CD14-positive monocyte (primary cell): ENCODE data around the gene SLC36A1. TPM values are rescaled to one million over a fixed set of nuclear protein-coding genes. Genes with fewer than 3 reads are reported as not detected.
A peak's percentile ranks its signal among the peaks of the same experiment; 100 is the strongest.

Source experiments
- DNase-seq, 3 donors: peaks; one replicate each; pipeline ENCODE4 v3.0.0-alpha.2; 2011 to 2022
- H2AFZ ChIP-seq: 2 replicates; pipeline ENCODE4 v1.6.0; 2012; ENCODE audit warnings: mild to moderate bottlenecking, low read depth, low read length, inconsistent platforms; ENCODE audit not compliant: insufficient read depth, poor library complexity, severe bottlenecking
- H3K27ac ChIP-seq, 2 donors: 1 replicate in 1 of 2; 2 replicates in 1 of 2; pipeline ENCODE4 v1.5.1; 2012 to 2013; ENCODE audit warnings: low read length in 2 of 2, control low read depth in 1 of 2, inconsistent platforms in 1 of 2, low read depth in 1 of 2, mild to moderate bottlenecking in 1 of 2
- H3K27me3 ChIP-seq, 2 donors: one replicate each; pipeline versions ENCODE4 v1.6.0 to v1.6.1; 2011 to 2013; ENCODE audit warnings: low read length in 2 of 2; ENCODE audit not compliant: control insufficient read depth in 2 of 2, insufficient read depth in 2 of 2
- H3K36me3 ChIP-seq, 2 donors: replicated peaks in 1 of 2; 1 replicate in 1 of 2; 2 replicates in 1 of 2; pipeline versions ENCODE4 v1.5.1 to v1.6.1; 2012 to 2013; ENCODE audit warnings: low read length in 2 of 2, control low read depth in 1 of 2, inconsistent platforms in 1 of 2, mild to moderate bottlenecking in 1 of 2; ENCODE audit not compliant: insufficient read depth in 2 of 2, control insufficient read depth in 1 of 2
- H3K4me1 ChIP-seq, 2 donors: 1 replicate in 1 of 2; 2 replicates in 1 of 2; pipeline versions ENCODE4 v1.5.1 to v1.6.1; 2012 to 2013; ENCODE audit warnings: low read length in 2 of 2, control low read depth in 1 of 2, inconsistent platforms in 1 of 2, mild to moderate bottlenecking in 1 of 2, moderate library complexity in 1 of 2; ENCODE audit not compliant: insufficient read depth in 2 of 2, control insufficient read depth in 1 of 2
- H3K4me2 ChIP-seq: replicated peaks from 2 replicates; pipeline ENCODE3; 2012; ENCODE audit warnings: low read length, moderate library complexity, mild to moderate bottlenecking; ENCODE audit not compliant: poor library complexity, severe bottlenecking; ENCODE audit errors: extremely low read depth
- H3K4me3 ChIP-seq, 3 experiments: fragments of 200-600 bp in 1 of 3; sonication (generic) in 1 of 3; replicated peaks in 1 of 3; 1 replicate in 2 of 3; 2 replicates in 1 of 3; pipeline ENCODE4 v1.5.1; 2011 to 2013; ENCODE audit warnings: low read length in 3 of 3, mild to moderate bottlenecking in 3 of 3, control low read depth in 2 of 3, low read depth in 2 of 3, inconsistent platforms in 1 of 3, moderate library complexity in 1 of 3
- H3K79me2 ChIP-seq: 2 replicates; pipeline ENCODE4 v1.6.0; 2012; ENCODE audit warnings: mild to moderate bottlenecking, control low read depth, inconsistent platforms, low read length, moderate library complexity; ENCODE audit not compliant: insufficient read depth
- H3K9ac ChIP-seq: 2 replicates; pipeline ENCODE4 v1.6.0; 2017; ENCODE audit warnings: low read length, mild to moderate bottlenecking; ENCODE audit not compliant: insufficient read depth, poor library complexity, severe bottlenecking
- H3K9me3 ChIP-seq, 2 donors: replicated peaks in 1 of 2; 1 replicate in 1 of 2; 2 replicates in 1 of 2; pipeline versions ENCODE4 v1.5.1 to v1.6.1; 2012 to 2013; ENCODE audit warnings: low read length in 2 of 2, control low read depth in 1 of 2; ENCODE audit not compliant: control insufficient read depth in 1 of 2, insufficient read depth in 1 of 2
- H4K20me1 ChIP-seq: 2 replicates; pipeline ENCODE4 v1.6.0; 2012; ENCODE audit warnings: mild to moderate bottlenecking, low read length, control low read depth, moderate library complexity; ENCODE audit not compliant: insufficient read depth
- H3K27ac Mint-ChIP-seq, 7 donors: one replicate each; pipeline ENCODE4 v1.8.0; 2020; ENCODE audit warnings: mild to moderate bottlenecking in 7 of 7, mixed read lengths in 7 of 7, moderate library complexity in 6 of 7, inconsistent platforms in 2 of 7
- H3K27me3 Mint-ChIP-seq, 3 donors: one replicate each; pipeline ENCODE4 v1.8.0; 2021 to 2022; ENCODE audit warnings: low read depth in 3 of 3, mild to moderate bottlenecking in 3 of 3, mixed read lengths in 3 of 3, moderate library complexity in 3 of 3, inconsistent platforms in 1 of 3
- H3K36me3 Mint-ChIP-seq, 2 donors: one replicate each; pipeline ENCODE4 v1.8.0; 2020; ENCODE audit warnings: mixed read lengths in 2 of 2, inconsistent platforms in 1 of 2, mild to moderate bottlenecking in 1 of 2
- H3K4me1 Mint-ChIP-seq: one replicate; pipeline ENCODE4 v1.8.0; 2020; ENCODE audit warnings: mild to moderate bottlenecking, mixed read lengths
- H3K4me3 Mint-ChIP-seq, 2 donors: one replicate each; pipeline ENCODE4 v1.8.0; 2020; ENCODE audit warnings: mild to moderate bottlenecking in 2 of 2, mixed read lengths in 2 of 2, moderate library complexity in 1 of 2
- H3K9me3 Mint-ChIP-seq, 7 donors: one replicate each; pipeline ENCODE4 v1.8.0; 2020 to 2022; ENCODE audit warnings: mixed read lengths in 7 of 7, mild to moderate bottlenecking in 6 of 7, moderate library complexity in 6 of 7, inconsistent platforms in 2 of 7
- CTCF ChIP-seq: fragments of 200-600 bp; IDR thresholded peaks from one replicate; pipeline ENCODE4 v1.8.0; 2022; ENCODE audit warnings: antibody characterized with exemption, mild to moderate bottlenecking
- WGBS: methylation state at CpG from one replicate; pipeline ENCODE4 v1.1.5; 2013; ENCODE audit warnings: missing lambda C conversion rate; ENCODE audit not compliant: insufficient coverage; 5-methylcytosine and 5-hydroxymethylcytosine counted together
- intact Hi-C, 2 donors: fragments of 100-400 bp; cut with micrococcal nuclease; formaldehyde crosslinking; loops; one replicate each; pipeline versions ENCODE4 v1.15.0 to v1.15.1; 2023
- polyA plus RNA-seq, 3 donors: library from polyadenylated mRNA; depleted of rRNA in 1 of 3; unstranded in 2 of 3; stranded (reverse) in 1 of 3; fragments of 300-500 nt in 2 of 3; fragments of >200 nt in 1 of 3; fragmentation: Illumina TruSeq in 2 of 3; gene quantifications; 1 replicate in 2 of 3; 2 replicates in 1 of 3; pipeline ENCODE4 v1.2.3, GENCODE V29; 2012 to 2021

Gene SLC36A1
- polyA plus RNA-seq, 3 donors, result 5.3 to 29.4 (median 6.8) TPM

- no peak for TF ChIP-seq CTCF
Measured at GRCh38 chr5:151449297-151449696, 1.9 kb downstream of the SLC36A1 start.

GRCh38 chr5:151449839-151450238, 2.4 kb downstream of the SLC36A1 start:
- Histone ChIP-seq H3K9ac (no peak overlapping the region), H3K4me2 (no peak overlapping the region), H2AFZ (no peak overlapping the region), H4K20me1 (peaks cover 53% of the 10 kb centered on the region), H3K4me3 (no peak overlapping the region), H3K27me3 (no peaks in the 10 kb centered on the region), H3K9me3 (no peaks in the 10 kb centered on the region), H3K36me3 (peaks cover 9 to 29% of the 10 kb centered on the region in 2 donors), H3K79me2 (peaks cover 75% of the 10 kb centered on the region), H3K27ac (peak overlapping the region in 1 of 2 donors; percentile 96), H3K4me1 (peaks cover 22 to 31% of the 10 kb centered on the region in 2 donors)
- H3K4me3 Mint-ChIP-seq, result no peak overlapping the region
- peak overlapping the region in 2 of 7 donors; percentile 8 to 39 for H3K27ac Mint-ChIP-seq
- peaks cover 0 to 2% (median 0%) of the 10 kb centered on the region in 3 donors for H3K27me3 Mint-ChIP-seq
- no peak for TF ChIP-seq CTCF
- WGBS, result 98% methylated on average over 5 of the region's 5 CpGs
- peaks cover 0 to 2% (median 0%) of the 10 kb centered on the region in 7 donors for H3K9me3 Mint-ChIP-seq
- peaks cover 17 to 30% of the 10 kb centered on the region in 2 donors for H3K36me3 Mint-ChIP-seq
- no peak for DNase-seq
- peaks cover 40% of the 10 kb centered on the region for H3K4me1 Mint-ChIP-seq
- intact Hi-C loops, result loop anchor here (2.0 to 5.0 kb wide), 3 partner anchors 52 to 203 kb away; no protein-coding TSS in a partner anchor

More at GRCh38 chr5:151449297-151449696, 1.9 kb downstream of the SLC36A1 start:
- H3K4me3 ChIP-seq, result peak overlapping the region in 1 of 3 experiments; percentile 97
- Mint-ChIP-seq H3K27ac (peak overlapping the region in 5 of 7 donors; percentile 20 to 97 (median 89)), H3K4me1 (peaks cover 39% of the 10 kb centered on the region), H3K4me3 (peak overlapping the region in 1 of 2 donors; percentile 97), H3K9me3 (peaks cover 0 to 2% (median 0%) of the 10 kb centered on the region in 7 donors), H3K36me3 (peaks cover 16 to 25% of the 10 kb centered on the region in 2 donors), H3K27me3 (peaks cover 0 to 2% (median 0%) of the 10 kb centered on the region in 3 donors)
- peak overlapping the region in 1 of 2 donors; percentile 96 for H3K27ac ChIP-seq
- peaks cover 47% of the 10 kb centered on the region for H4K20me1 ChIP-seq
- no peak for DNase-seq
- peaks cover 70% of the 10 kb centered on the region for H3K79me2 ChIP-seq
- intact Hi-C loops, result loop anchor here (2.0 to 5.0 kb wide), 3 partner anchors 53 to 204 kb away; no protein-coding TSS in a partner anchor
- no peaks in the 10 kb centered on the region for H3K9me3 ChIP-seq
- no peaks in the 10 kb centered on the region for H3K27me3 ChIP-seq
- H3K4me2 ChIP-seq, result peak overlapping the region; percentile 100
- peaks cover 22 to 31% of the 10 kb centered on the region in 2 donors for H3K4me1 ChIP-seq
- 96% methylated on average over 3 of the region's 7 CpGs for WGBS
- no peak overlapping the region for H2AFZ ChIP-seq
- peaks cover 9 to 27% of the 10 kb centered on the region in 2 donors for H3K36me3 ChIP-seq
- no peak overlapping the region for H3K9ac ChIP-seq
